NCI-H2029 treated with DMSO at 0.1 percent for 48 hours (cell line): ENCODE results near the gene FNDC3B.

Experiments used
- DNase-seq: peaks from one replicate; lab custom pipeline; 2025; lab: John Stamatoyannopoulos, UW

The FNDC3B gene

GRCh38 chr3:172054115-172054764 is 14.9 kb downstream of the FNDC3B start:
- no peak for DNase-seq

GRCh38 chr3:172056416-172056815 is 17.0 kb downstream of the FNDC3B start:
- no peak for DNase-seq

GRCh38 chr3:172057059-172057458 is 17.7 kb downstream of the FNDC3B start:
- DNase-seq = no peak

GRCh38 chr3:172057624-172058327 is 18.4 kb downstream of the FNDC3B start:
- DNase-seq = no peak

- DNase-seq = no peak
Measured at GRCh38 chr3:172059532-172059931, 20.2 kb downstream of the FNDC3B start.

GRCh38 chr3:172060234-172060633 is 20.9 kb downstream of the FNDC3B start:
- DNase-seq = no peak

GRCh38 chr3:172061724-172062184 is 22.4 kb downstream of the FNDC3B start:
- no peak for DNase-seq

- DNase-seq = no peak
Measured at GRCh38 chr3:172062761-172063160, 23.4 kb downstream of the FNDC3B start.

GRCh38 chr3:172063456-172064432 is 24.4 kb downstream of the FNDC3B start:
- DNase-seq = no peak

- DNase-seq = no peak
Measured at GRCh38 chr3:172065527-172065926, 26.1 kb downstream of the FNDC3B start.

- DNase-seq = no peak
Measured at GRCh38 chr3:172065967-172066762, 26.8 kb downstream of the FNDC3B start.

GRCh38 chr3:172066880-172067796 is 27.8 kb downstream of the FNDC3B start:
- no peak for DNase-seq

GRCh38 chr3:172067837-172068440 is 28.6 kb downstream of the FNDC3B start:
- no peak for DNase-seq

- no peak for DNase-seq
Measured at GRCh38 chr3:172068977-172069376, 29.6 kb downstream of the FNDC3B start.

- no peak for DNase-seq
Measured at GRCh38 chr3:172069478-172069877, 30.1 kb downstream of the FNDC3B start.

GRCh38 chr3:172070269-172070668 is 30.9 kb downstream of the FNDC3B start:
- DNase-seq = no peak

- DNase-seq = no peak
Measured at GRCh38 chr3:172070802-172071201, 31.4 kb downstream of the FNDC3B start.

- DNase-seq = no peak
Measured at GRCh38 chr3:172071780-172072330, 32.5 kb downstream of the FNDC3B start.

GRCh38 chr3:172072543-172072942 is 33.2 kb downstream of the FNDC3B start:
- no peak for DNase-seq
